PC-9 (cell line): ENCODE measurements around the gene ANKRD63.

Experiments used
- EZH2 ChIP-seq: fragments of 200-600 bp; sonication (generic); IDR thresholded peaks from 2 replicates; pipeline ENCODE4 v1.8.0; 2017; ENCODE audit warnings: antibody characterized with exemption, low read depth
- TF ChIP-seq, protein P1 (sequence below): fragments of 200-600 bp; sonication (generic); conservative IDR thresholded peaks from 2 replicates; pipeline ENCODE4 v1.6.1; 2017; ENCODE audit warnings: mixed run types, antibody characterized with exemption, mild to moderate bottlenecking, moderate library complexity

- TF ChIP-seq, protein P1, sequence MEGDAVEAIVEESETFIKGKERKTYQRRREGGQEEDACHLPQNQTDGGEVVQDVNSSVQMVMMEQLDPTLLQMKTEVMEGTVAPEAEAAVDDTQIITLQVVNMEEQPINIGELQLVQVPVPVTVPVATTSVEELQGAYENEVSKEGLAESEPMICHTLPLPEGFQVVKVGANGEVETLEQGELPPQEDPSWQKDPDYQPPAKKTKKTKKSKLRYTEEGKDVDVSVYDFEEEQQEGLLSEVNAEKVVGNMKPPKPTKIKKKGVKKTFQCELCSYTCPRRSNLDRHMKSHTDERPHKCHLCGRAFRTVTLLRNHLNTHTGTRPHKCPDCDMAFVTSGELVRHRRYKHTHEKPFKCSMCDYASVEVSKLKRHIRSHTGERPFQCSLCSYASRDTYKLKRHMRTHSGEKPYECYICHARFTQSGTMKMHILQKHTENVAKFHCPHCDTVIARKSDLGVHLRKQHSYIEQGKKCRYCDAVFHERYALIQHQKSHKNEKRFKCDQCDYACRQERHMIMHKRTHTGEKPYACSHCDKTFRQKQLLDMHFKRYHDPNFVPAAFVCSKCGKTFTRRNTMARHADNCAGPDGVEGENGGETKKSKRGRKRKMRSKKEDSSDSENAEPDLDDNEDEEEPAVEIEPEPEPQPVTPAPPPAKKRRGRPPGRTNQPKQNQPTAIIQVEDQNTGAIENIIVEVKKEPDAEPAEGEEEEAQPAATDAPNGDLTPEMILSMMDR, result no peak
- TF ChIP-seq EZH2, result no peak
Measured at GRCh38 chr15:40275954-40276353, 6.9 kb downstream of the ANKRD63 start.
